ENCODE results near the gene TRPM2. TPM values are rescaled to one million over a fixed set of nuclear protein-coding genes. Genes with fewer than 3 reads are reported as not detected.

Gene TRPM2
- total RNA-seq, 1 experiment from 2014 or later: not detected

- no peak for TF ChIP-seq CTCF (IDR thresholded peaks at IDR 0.05; ENCODE audit: unreplicated experiment)
- no peaks in the 10 kb centered on the region for H3K4me1 Mint-ChIP-seq (ENCODE audit: low read depth, unreplicated experiment)
- no peaks in the 10 kb centered on the region for H3K27me3 Mint-ChIP-seq (ENCODE audit: unreplicated experiment)
- BruUV-seq (replicated peaks): no TSS peak
- no peak overlapping the region for H3K27ac Mint-ChIP-seq (ENCODE audit: unreplicated experiment)
- CTCF ChIA-PET: no interaction called here
- no peak overlapping the region for H3K4me3 Mint-ChIP-seq (ENCODE audit: low read depth, unreplicated experiment)
- H3K9me3 Mint-ChIP-seq (ENCODE audit: low read depth, unreplicated experiment): no peaks in the 10 kb centered on the region
- H3K36me3 Mint-ChIP-seq (ENCODE audit: insufficient read depth, unreplicated experiment): peaks cover 28% of the 10 kb centered on the region
- intact Hi-C loops (cut with micrococcal nuclease; ENCODE audit: unreplicated experiment): no loop called here
- no peak for DNase-seq
These were observed 21.6 kb upstream of the TRPM2 start for GRCh38 chr21:44331650-44332307.

DNA sequence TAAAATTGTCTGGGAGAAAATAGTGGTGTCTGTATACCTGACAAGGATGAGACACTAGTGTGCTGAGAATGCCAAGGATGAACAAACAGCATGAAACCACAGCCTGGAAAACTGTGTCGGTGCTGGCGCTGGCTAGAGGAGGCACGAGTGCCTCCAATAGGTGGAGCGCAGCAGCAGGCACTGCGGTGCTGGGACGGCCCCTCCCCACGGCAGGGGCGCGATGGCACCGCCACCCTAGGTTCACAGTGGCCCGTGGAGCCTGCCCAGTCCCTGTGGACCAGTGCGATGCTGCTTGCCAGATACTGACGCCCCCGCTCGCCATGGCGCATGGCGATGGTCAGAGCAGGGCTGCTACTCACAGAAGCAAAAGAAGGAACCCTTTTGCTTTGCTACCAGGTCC lies 21.0 kb upstream of the TRPM2 start:
- no peak overlapping the region for H3K27ac Mint-ChIP-seq (ENCODE audit: unreplicated experiment)
- no peak for TF ChIP-seq CTCF (IDR thresholded peaks at IDR 0.05; ENCODE audit: unreplicated experiment)
- BruUV-seq (replicated peaks): no TSS peak
- CTCF ChIA-PET: no interaction called here
- intact Hi-C loops (cut with micrococcal nuclease; ENCODE audit: unreplicated experiment): no loop called here
- H3K36me3 Mint-ChIP-seq (ENCODE audit: insufficient read depth, unreplicated experiment): peaks cover 29% of the 10 kb centered on the region
- no peak for DNase-seq
- no peaks in the 10 kb centered on the region for H3K27me3 Mint-ChIP-seq (ENCODE audit: unreplicated experiment)
- no peak overlapping the region for H3K4me3 Mint-ChIP-seq (ENCODE audit: low read depth, unreplicated experiment)
- H3K9me3 Mint-ChIP-seq (ENCODE audit: low read depth, unreplicated experiment): no peaks in the 10 kb centered on the region
- H3K4me1 Mint-ChIP-seq (ENCODE audit: low read depth, unreplicated experiment): no peaks in the 10 kb centered on the region

GRCh38 chr21:44332965-44333364 lies 20.5 kb upstream of the TRPM2 start:
- CTCF ChIA-PET: no interaction called here
- no peak for DNase-seq
- Mint-ChIP-seq H3K27ac (ENCODE audit: unreplicated experiment) (no peak overlapping the region), H3K27me3 (ENCODE audit: unreplicated experiment) (no peaks in the 10 kb centered on the region), H3K4me3 (ENCODE audit: low read depth, unreplicated experiment) (no peak overlapping the region), H3K9me3 (ENCODE audit: low read depth, unreplicated experiment) (no peaks in the 10 kb centered on the region), H3K36me3 (ENCODE audit: insufficient read depth, unreplicated experiment) (peaks cover 29% of the 10 kb centered on the region), H3K4me1 (ENCODE audit: low read depth, unreplicated experiment) (no peaks in the 10 kb centered on the region)
- no peak for TF ChIP-seq CTCF (IDR thresholded peaks at IDR 0.05; ENCODE audit: unreplicated experiment)
- intact Hi-C loops (cut with micrococcal nuclease; ENCODE audit: unreplicated experiment): no loop called here
- BruUV-seq (replicated peaks): no TSS peak

DNA sequence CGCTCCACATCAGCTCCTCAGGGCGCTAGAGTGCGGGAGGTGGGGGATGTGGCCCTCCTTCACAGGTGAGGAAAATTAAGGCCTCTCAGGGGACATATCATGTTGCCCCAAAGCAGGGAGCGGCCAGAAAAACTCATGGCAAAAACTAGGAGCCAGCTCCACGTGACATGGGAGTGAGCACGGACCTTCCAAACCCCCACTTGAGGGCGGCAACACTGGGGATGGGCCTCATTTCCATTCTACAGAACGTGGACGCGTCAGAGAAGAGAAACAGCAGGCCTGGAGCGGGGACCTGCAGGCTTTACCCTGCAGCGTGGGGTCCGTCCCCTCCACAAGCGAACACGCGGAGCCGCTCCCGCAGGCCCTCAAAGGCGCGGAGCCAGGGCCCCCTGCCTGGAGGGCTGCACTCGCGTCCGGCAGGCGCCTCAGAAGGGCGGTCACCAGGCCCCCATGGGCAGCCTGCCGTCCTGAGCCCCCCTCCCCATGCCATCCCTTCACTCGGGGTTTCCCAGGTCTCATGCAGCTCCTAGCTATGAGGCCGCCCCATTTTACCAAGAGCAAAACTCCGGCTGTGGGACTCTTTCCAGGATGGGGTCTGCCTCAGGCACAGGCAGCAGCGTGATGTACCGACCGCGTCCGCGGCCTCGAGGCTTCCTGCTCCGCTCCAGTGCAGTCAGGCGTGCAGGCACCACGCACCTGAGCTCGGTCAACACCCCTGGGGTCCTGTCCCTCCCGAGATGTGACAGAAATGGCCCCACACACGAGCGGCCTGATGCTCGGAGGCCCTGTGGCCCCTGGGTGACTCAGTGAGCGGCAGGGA lies 19.7 kb upstream of the TRPM2 start:
- Mint-ChIP-seq H3K4me3 (ENCODE audit: low read depth, unreplicated experiment) (no peak overlapping the region), H3K36me3 (ENCODE audit: insufficient read depth, unreplicated experiment) (peaks cover 29% of the 10 kb centered on the region), H3K9me3 (ENCODE audit: low read depth, unreplicated experiment) (no peaks in the 10 kb centered on the region), H3K27me3 (ENCODE audit: unreplicated experiment) (no peaks in the 10 kb centered on the region), H3K4me1 (ENCODE audit: low read depth, unreplicated experiment) (no peaks in the 10 kb centered on the region), H3K27ac (ENCODE audit: unreplicated experiment) (no peak overlapping the region)
- CTCF ChIA-PET: no interaction called here
- no TSS peak for BruUV-seq (replicated peaks)
- no peak for TF ChIP-seq CTCF (IDR thresholded peaks at IDR 0.05; ENCODE audit: unreplicated experiment)
- no peak for DNase-seq
- intact Hi-C loops (cut with micrococcal nuclease; ENCODE audit: unreplicated experiment): no loop called here
